BLaER1 (cell line): Measurements from ENCODE around the gene ECEL1.

ENCODE experiments used
- H3K27ac ChIP-seq: shearing (Covaris generic); formaldehyde crosslinking; 2 replicates; pipeline ENCODE4 v1.8.1; 2022
- H3K27me3 ChIP-seq: shearing (Covaris generic); formaldehyde crosslinking; 2 replicates; pipeline ENCODE4 v1.8.1; 2022
- H3K36me3 ChIP-seq: shearing (Covaris generic); formaldehyde crosslinking; 2 replicates; pipeline ENCODE4 v1.8.1; 2022
- H3K4me1 ChIP-seq: shearing (Covaris generic); formaldehyde crosslinking; 2 replicates; pipeline ENCODE4 v1.8.1; 2022
- H3K4me2 ChIP-seq: shearing (Covaris generic); formaldehyde crosslinking; 2 replicates; pipeline ENCODE4 v1.8.1; 2022
- H3K4me3 ChIP-seq: shearing (Covaris generic); formaldehyde crosslinking; 2 replicates; pipeline ENCODE4 v1.8.1; 2022
- H3K9ac ChIP-seq: shearing (Covaris generic); formaldehyde crosslinking; 2 replicates; pipeline ENCODE4 v1.8.1; 2022
- H3K9me3 ChIP-seq: shearing (Covaris generic); formaldehyde crosslinking; 2 replicates; pipeline ENCODE4 v1.8.1; 2022
- H4K20me1 ChIP-seq: shearing (Covaris generic); formaldehyde crosslinking; 2 replicates; pipeline ENCODE4 v1.8.1; 2022
- Cebpa-rat ChIP-seq: shearing (Covaris generic); IDR thresholded peaks from 2 replicates; pipeline ENCODE4 v1.8.1; 2022

The ECEL1 gene

DNA sequence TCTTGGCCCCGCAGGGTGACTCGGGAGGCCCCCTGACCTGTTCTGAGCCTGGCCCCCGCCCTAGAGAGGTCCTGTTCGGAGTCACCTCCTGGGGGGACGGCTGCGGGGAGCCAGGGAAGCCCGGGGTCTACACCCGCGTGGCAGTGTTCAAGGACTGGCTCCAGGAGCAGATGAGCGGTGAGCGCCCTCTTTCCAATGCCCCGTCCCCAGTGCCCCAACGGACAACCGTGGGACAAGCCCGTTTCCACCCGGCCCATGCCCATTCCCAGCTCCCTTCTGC, 35.7 kb upstream of the ECEL1 start:
- Histone ChIP-seq H3K4me2 (peak overlapping the region; percentile 91), H4K20me1 (peaks cover 21% of the 10 kb centered on the region), H3K4me3 (peak overlapping the region; percentile 69)

GRCh38 chr2:232522623-232523401, 35.2 kb upstream of the ECEL1 start:
- Histone ChIP-seq H3K9ac (no peak overlapping the region), H3K9me3 (no peaks in the 10 kb centered on the region), H3K27ac (no peak overlapping the region), H4K20me1 (peaks cover 21% of the 10 kb centered on the region), H3K27me3 (peaks cover 40% of the 10 kb centered on the region), H3K4me3 (peak overlapping the region; percentile 69), H3K4me1 (peaks cover 51% of the 10 kb centered on the region), H3K36me3 (no peaks in the 10 kb centered on the region), H3K4me2 (peak overlapping the region; percentile 91)
- TF ChIP-seq Cebpa-rat, result no peak

More for the DNA sequence above, 35.7 kb upstream of the ECEL1 start:
- peaks cover 40% of the 10 kb centered on the region for H3K27me3 ChIP-seq
- peaks cover 57% of the 10 kb centered on the region for H3K4me1 ChIP-seq
- H3K27ac ChIP-seq, result no peak overlapping the region
- no peaks in the 10 kb centered on the region for H3K36me3 ChIP-seq
- TF ChIP-seq Cebpa-rat, result no peak
- no peaks in the 10 kb centered on the region for H3K9me3 ChIP-seq
- H3K9ac ChIP-seq, result no peak overlapping the region

- Histone ChIP-seq H4K20me1 (peaks cover 21% of the 10 kb centered on the region), H3K27me3 (peaks cover 40% of the 10 kb centered on the region), H3K36me3 (no peaks in the 10 kb centered on the region), H3K9ac (0 out of 2 replicates have a peak overlapping the region, but pooled peaks have one; percentile 6), H3K27ac (no peak overlapping the region), H3K4me1 (peaks cover 48% of the 10 kb centered on the region), H3K9me3 (no peaks in the 10 kb centered on the region), H3K4me2 (peak overlapping the region; percentile 91), H3K4me3 (peak overlapping the region; percentile 69)
- TF ChIP-seq Cebpa-rat, result no peak
Observed at GRCh38 chr2:232521959-232522622, 34.5 kb upstream of the ECEL1 start.

DNA sequence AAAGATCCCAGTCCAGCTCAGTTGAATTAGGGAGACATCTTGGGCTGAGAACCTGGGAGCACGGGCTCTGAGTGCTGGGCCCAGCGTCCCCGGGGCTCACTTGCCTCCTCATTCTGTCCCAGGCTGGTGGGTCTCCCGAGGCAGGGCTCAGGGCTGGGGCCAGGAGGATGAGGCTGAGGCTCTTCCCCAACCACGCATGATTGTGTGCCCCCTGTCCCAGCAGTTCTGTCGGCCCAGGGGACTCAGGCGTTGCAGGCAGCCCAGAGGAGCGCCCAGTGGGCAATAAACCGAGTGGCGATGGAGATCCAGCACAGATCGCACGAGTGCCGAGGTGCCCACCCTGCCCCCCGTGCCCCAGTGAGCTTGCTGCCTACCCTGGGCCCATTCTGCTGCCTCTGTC, 33.5 kb upstream of the ECEL1 start:
- peaks cover 40% of the 10 kb centered on the region for H3K27me3 ChIP-seq

DNA sequence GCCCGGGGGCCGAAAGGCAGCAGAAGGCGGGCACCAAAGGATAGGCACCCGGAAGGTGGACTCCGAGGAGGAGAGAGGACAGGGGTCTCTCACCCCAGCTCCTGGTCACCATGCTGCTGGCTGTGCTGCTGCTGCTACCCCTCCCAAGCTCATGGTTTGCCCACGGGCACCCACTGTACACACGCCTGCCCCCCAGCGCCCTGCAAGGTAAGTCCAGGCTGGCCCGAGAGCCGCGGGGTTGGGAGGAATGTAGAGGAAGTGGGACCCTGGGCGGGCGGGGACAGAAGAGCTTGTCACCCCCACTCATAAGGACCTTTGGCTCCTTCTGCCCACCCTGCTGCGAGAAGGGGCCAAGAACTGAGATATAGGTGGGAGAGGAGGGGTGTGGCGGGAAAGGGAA, 32.9 kb upstream of the ECEL1 start:
- no peak overlapping the region for H3K27ac ChIP-seq
- no peak overlapping the region for H3K4me3 ChIP-seq
- peaks cover 21% of the 10 kb centered on the region for H4K20me1 ChIP-seq
- H3K9me3 ChIP-seq, result no peaks in the 10 kb centered on the region
- no peaks in the 10 kb centered on the region for H3K36me3 ChIP-seq
- H3K9ac ChIP-seq, result no peak overlapping the region
- H3K4me2 ChIP-seq, result no peak overlapping the region
- peaks cover 40% of the 10 kb centered on the region for H3K27me3 ChIP-seq
- peaks cover 42% of the 10 kb centered on the region for H3K4me1 ChIP-seq
- TF ChIP-seq Cebpa-rat, result no peak

More for the DNA sequence above, 33.5 kb upstream of the ECEL1 start:
- Histone ChIP-seq H3K4me1 (peaks cover 46% of the 10 kb centered on the region), H3K36me3 (no peaks in the 10 kb centered on the region), H4K20me1 (peaks cover 21% of the 10 kb centered on the region), H3K4me2 (no peak overlapping the region; the same call in 1 of the 2 replicates), H3K9ac (no peak overlapping the region), H3K9me3 (no peaks in the 10 kb centered on the region), H3K4me3 (no peak overlapping the region), H3K27ac (no peak overlapping the region)
- TF ChIP-seq Cebpa-rat, result no peak

DNA sequence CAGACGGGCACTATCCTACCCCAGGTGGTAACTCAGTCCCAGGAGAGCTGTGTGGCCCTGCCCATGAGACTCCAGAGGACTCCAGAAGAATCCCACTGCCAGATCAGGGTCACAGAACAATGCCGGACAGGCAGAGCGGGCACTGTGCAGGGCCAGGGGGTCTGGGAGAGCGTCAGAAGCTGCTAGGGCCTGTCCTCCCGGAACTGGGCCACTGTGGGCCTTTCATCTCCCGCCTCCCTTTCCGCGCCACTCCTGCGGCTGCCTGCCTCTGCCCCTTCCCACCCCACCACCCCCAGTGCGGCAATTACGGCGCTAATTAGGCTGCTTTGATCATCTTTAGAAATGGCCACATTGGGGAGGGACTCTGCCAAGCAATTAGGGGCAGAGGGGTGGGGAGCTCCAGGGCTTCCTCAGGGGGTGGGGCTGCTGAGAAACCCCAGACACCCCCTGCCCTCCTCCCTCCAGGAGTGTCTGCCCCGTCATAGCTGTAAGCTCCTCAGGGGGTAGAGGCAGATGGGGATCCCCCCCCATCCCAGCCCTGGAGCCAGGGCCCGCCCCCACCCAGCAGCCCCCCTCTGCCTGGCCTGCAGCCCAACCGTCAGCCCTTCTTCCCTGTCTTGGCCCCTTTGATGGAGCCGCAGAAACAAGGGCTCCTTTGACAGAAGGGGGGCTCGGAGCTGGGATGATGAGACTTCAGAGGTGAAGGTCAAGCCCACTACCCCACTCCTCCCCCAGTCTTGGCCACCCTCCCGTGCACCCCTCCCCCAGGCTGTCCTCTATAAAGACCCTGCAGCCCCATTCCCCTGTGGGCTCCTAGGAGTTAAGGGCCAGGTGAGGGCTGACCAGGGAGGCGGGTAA, 32.2 kb upstream of the ECEL1 start, which contains the start of gene PRSS56:
Gene PRSS56, plus strand, starts transcription at position 808 of the 858 bp plus-strand sequence. CDS start 211 bp downstream, outside the sequence.
- Histone ChIP-seq H3K27me3 (peaks cover 37% of the 10 kb centered on the region), H3K4me2 (no peak within 1 kb of the TSS; the same call in 1 of the 2 replicates), H3K9me3 (no peaks in the 10 kb centered on the region), H3K4me3 (no peak within 1 kb of the TSS), H3K27ac (no peak within 1 kb of the TSS), H3K4me1 (peaks cover 35% of the 10 kb centered on the region), H3K9ac (no peak within 1 kb of the TSS), H4K20me1 (peaks cover 21% of the 10 kb centered on the region), H3K36me3 (no peaks in the 10 kb centered on the region)
- TF ChIP-seq Cebpa-rat, result no peak

- H3K4me1 ChIP-seq, result peaks cover 26% of the 10 kb centered on the region
- H3K27me3 ChIP-seq, result peaks cover 28% of the 10 kb centered on the region
- no peak overlapping the region for H3K4me2 ChIP-seq
- no peak for TF ChIP-seq Cebpa-rat
- H3K27ac ChIP-seq, result no peak overlapping the region
- H3K4me3 ChIP-seq, result no peak overlapping the region
- H3K9me3 ChIP-seq, result no peaks in the 10 kb centered on the region
- H4K20me1 ChIP-seq, result peaks cover 20% of the 10 kb centered on the region
- H3K36me3 ChIP-seq, result no peaks in the 10 kb centered on the region
- no peak overlapping the region for H3K9ac ChIP-seq
Observed at GRCh38 chr2:232518844-232519243, 31.2 kb upstream of the ECEL1 start.

- Histone ChIP-seq H3K4me3 (no peak overlapping the region), H3K27me3 (peaks cover 5% of the 10 kb centered on the region), H3K36me3 (no peaks in the 10 kb centered on the region), H3K4me2 (no peak overlapping the region), H4K20me1 (peaks cover 5% of the 10 kb centered on the region; the same call in 1 of the 2 replicates), H3K4me1 (peaks cover 18% of the 10 kb centered on the region), H3K9me3 (no peaks in the 10 kb centered on the region), H3K9ac (no peak overlapping the region), H3K27ac (no peak overlapping the region)
- no peak for TF ChIP-seq Cebpa-rat
Observed at GRCh38 chr2:232516551-232516950, 28.9 kb upstream of the ECEL1 start.

GRCh38 chr2:232515639-232516038, 28.0 kb upstream of the ECEL1 start:
- H3K9me3 ChIP-seq, result no peaks in the 10 kb centered on the region
- H3K4me1 ChIP-seq, result peaks cover 24% of the 10 kb centered on the region
- H4K20me1 ChIP-seq, result 0 out of 2 replicates have a peak, but pooled peaks cover 6% of the 10 kb centered on the region
- no peaks in the 10 kb centered on the region for H3K36me3 ChIP-seq
- H3K27me3 ChIP-seq, result no peaks in the 10 kb centered on the region
- H3K4me3 ChIP-seq, result no peak overlapping the region
- H3K27ac ChIP-seq, result no peak overlapping the region
- no peak for TF ChIP-seq Cebpa-rat
- H3K4me2 ChIP-seq, result no peak overlapping the region
- no peak overlapping the region for H3K9ac ChIP-seq
